HepG2 (cell line): ENCODE measurements around the gene VTN. TPM values are rescaled to one million over a fixed set of nuclear protein-coding genes. Genes with fewer than 3 reads are reported as not detected.

Experiments
- ATAC-seq: fragments of 200-7000 bp; cut with Tn5 transposase; 3 replicates; pipeline ENCODE4 v1.9.1; 2020; ENCODE audit warnings: mild to moderate bottlenecking, moderate library complexity
- BruUV-seq: library from RNA; stranded (reverse); fragments of 400-500 nt; replicated peaks from 2 replicates; lab custom pipeline; 2021; lab: Mats Ljungman, UMichigan
- CTCF ChIA-PET: fragments of 300-600 bp; formaldehyde crosslinking; extraction: SDS; loops from one replicate; lab custom pipeline; 2021; ENCODE audit warnings: low total read pairs, inconsistent platforms, low intra/inter-chr PET ratio; lab: Yijun Ruan, JAX
- POLR2A ChIA-PET: fragments of 350-600 bp; sonication (Branson Sonifier 250); formaldehyde crosslinking; loops from one replicate; lab custom pipeline; 2020; ENCODE audit warnings: antibody characterized with exemption, inconsistent platforms; lab: Yijun Ruan, JAX
- DNase-seq: peaks from one replicate; pipeline ENCODE4 v3.0.0-alpha.2; 2015; ENCODE audit warnings: low spot score
- FAIRE-seq: peaks from 3 replicates; lab custom pipeline; 2011; peaks lifted over from hg19 to GRCh38; lab: Jason Lieb, UNC
- H2AFZ ChIP-seq: one replicate; pipeline ENCODE4 v1.6.1; 2011; ENCODE audit warnings: low read length, inconsistent platforms
- H3K27ac ChIP-seq: fragments of 300-600 bp; 3 replicates; pipeline ENCODE4 v1.8.0; 2011; ENCODE audit warnings: mixed run types, mild to moderate bottlenecking, mixed read lengths, low read length, inconsistent platforms; ENCODE audit not compliant: insufficient read depth; ENCODE audit errors: extremely low read length
- H3K27me3 ChIP-seq, 2 experiments: fragments of 200-600 bp in 1 of 2; 2 replicates in 1 of 2; 3 replicates in 1 of 2; pipeline versions ENCODE4 v1.6.0 to v1.8.0; 2011; ENCODE audit warnings: low read length in 2 of 2, mild to moderate bottlenecking in 2 of 2, moderate library complexity in 2 of 2, inconsistent platforms in 1 of 2; ENCODE audit not compliant: insufficient read depth in 2 of 2, control insufficient read depth in 1 of 2
- H3K36me3 ChIP-seq, 2 experiments: fragments of 200-600 bp in 1 of 2; replicated peaks in 1 of 2; 2 replicates in 1 of 2; 3 replicates in 1 of 2; pipeline versions ENCODE4 v1.5.1 to v1.8.0; 2011; ENCODE audit warnings: low read length in 2 of 2, inconsistent platforms in 1 of 2; ENCODE audit not compliant: insufficient read depth in 2 of 2, control insufficient read depth in 1 of 2
- H3K4me1 ChIP-seq: 2 replicates; pipeline ENCODE4 v1.5.1; 2012; ENCODE audit warnings: low read length, inconsistent platforms; ENCODE audit not compliant: insufficient read depth
- H3K4me2 ChIP-seq: 2 replicates; pipeline ENCODE4 v1.6.0; 2011; ENCODE audit warnings: low read depth, low read length, inconsistent platforms
- H3K4me3 ChIP-seq, 3 experiments: fragments of 200-600 bp in 1 of 3; sonication (generic), shearing (Covaris generic) in 1 of 3; replicated peaks in 1 of 3; 2 replicates each; pipeline ENCODE4 v1.5.1; 2011 to 2016; ENCODE audit warnings: low read length in 3 of 3, inconsistent platforms in 2 of 3, low read depth in 2 of 3, mild to moderate bottlenecking in 2 of 3, control low read depth in 1 of 3, mixed read lengths in 1 of 3; ENCODE audit not compliant: insufficient read depth in 1 of 3
- H3K79me2 ChIP-seq: one replicate; pipeline ENCODE4 v1.6.1; 2011; ENCODE audit warnings: low read length, inconsistent platforms; ENCODE audit not compliant: insufficient read depth
- H3K9ac ChIP-seq: 2 replicates; pipeline ENCODE4 v1.6.0; 2011; ENCODE audit warnings: mild to moderate bottlenecking, low read depth, low read length, inconsistent platforms; ENCODE audit not compliant: insufficient read depth
- H3K9me3 ChIP-seq: 2 replicates; pipeline ENCODE4 v1.5.1; 2012; ENCODE audit warnings: mild to moderate bottlenecking, low read length
- H4K20me1 ChIP-seq: 2 replicates; pipeline ENCODE4 v1.6.0; 2011; ENCODE audit warnings: inconsistent platforms, mild to moderate bottlenecking, low read length, moderate library complexity; ENCODE audit not compliant: insufficient read depth
- ATF5 ChIP-seq: sonication (generic); formaldehyde crosslinking; IDR thresholded peaks from 2 replicates; pipeline ENCODE4 v1.4.0; 2020; ENCODE audit warnings: mild to moderate bottlenecking, low read depth, missing genetic modification reagents
- BATF2 ChIP-seq: sonication (generic); formaldehyde crosslinking; IDR thresholded peaks from 2 replicates; pipeline ENCODE4 v1.8.0; 2022; ENCODE audit warnings: mild to moderate bottlenecking, missing genetic modification reagents, moderate library complexity
- FOXK2 ChIP-seq: fragments of 450-650 bp; IDR thresholded peaks from 2 replicates; pipeline ENCODE4 v1.6.1; 2016
- FUBP1 ChIP-seq: sonication (generic); formaldehyde crosslinking; IDR thresholded peaks from 2 replicates; pipeline ENCODE4 v1.5.1; 2020; ENCODE audit warnings: missing genetic modification reagents, mild to moderate bottlenecking, borderline replicate concordance
- HMG20B ChIP-seq: conservative IDR thresholded peaks from 2 replicates; pipeline ENCODE4 v1.6.1; 2016; ENCODE audit warnings: missing genetic modification reagents, missing compliant biosample characterization
- IRX3 ChIP-seq: sonication (generic); formaldehyde crosslinking; IDR thresholded peaks from 2 replicates; pipeline ENCODE4 v1.8.1; 2023; ENCODE audit warnings: mild to moderate bottlenecking, low read depth, missing genetic modification reagents, borderline replicate concordance
- MIXL1 ChIP-seq: IDR thresholded peaks from 2 replicates; pipeline ENCODE4 v1.6.1; 2016
- NFKB2 ChIP-seq: sonication (generic); formaldehyde crosslinking; IDR thresholded peaks from 2 replicates; pipeline ENCODE4 v1.4.0; 2020; ENCODE audit warnings: missing genetic modification reagents, borderline replicate concordance
- NR1H2 ChIP-seq: sonication (generic); formaldehyde crosslinking; IDR thresholded peaks from 2 replicates; pipeline ENCODE4 v1.8.1; 2022; ENCODE audit warnings: low read depth, missing genetic modification reagents, borderline replicate concordance
- PBX3 ChIP-seq: sonication (generic); formaldehyde crosslinking; IDR thresholded peaks from 2 replicates; pipeline ENCODE4 v1.8.1; 2023; ENCODE audit warnings: missing genetic modification reagents, inconsistent platforms, borderline replicate concordance
- ZFP37 ChIP-seq: sonication (generic); formaldehyde crosslinking; IDR thresholded peaks from 2 replicates; pipeline ENCODE4 v1.4.0; 2020; ENCODE audit warnings: missing genetic modification reagents, borderline replicate concordance
- ZNF567 ChIP-seq: sonication (generic); formaldehyde crosslinking; IDR thresholded peaks from 2 replicates; pipeline ENCODE4 v1.8.1; 2023; ENCODE audit warnings: mild to moderate bottlenecking, missing genetic modification reagents, borderline replicate concordance
- ZNF569 ChIP-seq: sonication (generic); formaldehyde crosslinking; IDR thresholded peaks from 2 replicates; pipeline ENCODE4 v1.5.0; 2020; ENCODE audit warnings: mild to moderate bottlenecking, missing genetic modification reagents, moderate library complexity, borderline replicate concordance
- ZNF614 ChIP-seq: IDR thresholded peaks from 2 replicates; pipeline ENCODE4 v1.6.1; 2018; ENCODE audit warnings: missing biosample characterization, missing genetic modification reagents, inconsistent platforms, borderline replicate concordance
- ZNF740 ChIP-seq: sonication (generic); formaldehyde crosslinking; IDR thresholded peaks from 2 replicates; pipeline ENCODE4 v1.4.0; 2020; ENCODE audit warnings: missing genetic modification reagents
- ZNF747 ChIP-seq: sonication (generic); formaldehyde crosslinking; IDR thresholded peaks from 2 replicates; pipeline ENCODE4 v1.8.1; 2023; ENCODE audit warnings: missing genetic modification reagents, mild to moderate bottlenecking, borderline replicate concordance
- ZNF792 ChIP-seq: IDR thresholded peaks from 2 replicates; pipeline ENCODE4 v1.6.1; 2016
- WGBS: methylation state at CpG from one replicate; pipeline ENCODE4 v1.1.6; 2017; ENCODE audit warnings: low lambda C conversion rate; 5-methylcytosine and 5-hydroxymethylcytosine counted together
- in situ Hi-C: cut with HindIII; loops from 2 replicates; pipeline ENCODE4 v1.10.0; 2017; ENCODE audit warnings: low pct_unique_long_range_greater_than_20kb; ENCODE audit not compliant: extremely low pct_ligation_motif_present
- intact Hi-C: fragments of 100-400 bp; cut with micrococcal nuclease; formaldehyde crosslinking; loops from one replicate; pipeline ENCODE4 v1.10.0; 2022; ENCODE audit not compliant: unreplicated experiment
- polyA plus RNA-seq, 8 experiments: library from polyadenylated mRNA; depleted of rRNA in 3 of 8; stranded (reverse) in 7 of 8; unstranded in 1 of 8; fragments of >200 nt; fragmentation: Illumina TruSeq in 4 of 8; extraction: Trizol in 4 of 8; gene quantifications; 2 replicates each; pipeline versions ENCODE4 v1.2.1 to v1.2.3, GENCODE V29; 2011 to 2016; ENCODE audit warnings: low read depth in 4 of 8, missing spikeins in 1 of 8, mixed read lengths in 1 of 8; ENCODE audit not compliant: insufficient read depth in 1 of 8
- total RNA-seq, 5 experiments: library from RNA; depleted of rRNA; stranded (reverse); fragments of >200 nt; fragmentation: Illumina TruSeq; extraction: Trizol; gene quantifications; 2 replicates each; pipeline ENCODE4 v1.2.3, GENCODE V29; 2016; ENCODE audit warnings: low read depth in 1 of 5

The VTN gene
- total and polyA plus RNA-seq, 2 of the 13 experiments (the other 11 are each of a cell fraction or from before 2014, with no cell fraction given): 108 to 131 TPM

- H3K27ac ChIP-seq: no peak overlapping the region
- POLR2A ChIA-PET: interaction anchor here (1.0 kb wide), 1 partner anchor 16 kb away, joined by 4 read pairs; the partner anchor contains the start of gene POLDIP2
- no peaks in the 10 kb centered on the region for H3K36me3 ChIP-seq
- H3K9ac ChIP-seq: no peak overlapping the region
- H3K4me3 ChIP-seq: no peak overlapping the region
- H3K9me3 ChIP-seq: no peaks in the 10 kb centered on the region
- no peak for TF ChIP-seq MIXL1 (CRISPR knock-in tag)
- no peak for TF ChIP-seq ATF5 (CRISPR knock-in tag)
- TF ChIP-seq ZNF740: no peak
- TF ChIP-seq ZNF792 (CRISPR knock-in tag): no peak
- no peak for TF ChIP-seq PBX3 (CRISPR knock-in tag)
- no peak for TF ChIP-seq NR1H2 (CRISPR knock-in tag)
- TF ChIP-seq ZNF614 (CRISPR knock-in tag): no peak
- TF ChIP-seq ZFP37 (CRISPR knock-in tag): no peak
- no peak for TF ChIP-seq IRX3 (CRISPR knock-in tag)
- no peak for TF ChIP-seq BATF2 (CRISPR knock-in tag)
- TF ChIP-seq FUBP1 (CRISPR knock-in tag): no peak
- no peak for TF ChIP-seq ZNF569
- no peak for TF ChIP-seq ZNF567 (CRISPR knock-in tag)
- no peak for TF ChIP-seq ZNF747 (CRISPR knock-in tag)
- TF ChIP-seq FOXK2: no peak
- TF ChIP-seq HMG20B (CRISPR knock-in tag): no peak
- TF ChIP-seq NFKB2: no peak
- TF ChIP-seq, all 625 proteins: peak for 0
- Histone ChIP-seq H3K4me2 (no peak overlapping the region), H4K20me1 (no peaks in the 10 kb centered on the region), H3K79me2 (peaks cover 7% of the 10 kb centered on the region), H3K4me1 (peaks cover 34% of the 10 kb centered on the region), H3K27me3 (no peaks in the 10 kb centered on the region), H2AFZ (no peak overlapping the region)
- ATAC-seq: no peak
- in situ Hi-C loops: no loop called here
- no peak for FAIRE-seq
- intact Hi-C loops: no loop called here
- BruUV-seq: no TSS peak
- DNase-seq: no peak
- 90% methylated on average over 6 of the region's 6 CpGs for WGBS
- CTCF ChIA-PET: no interaction called here
These were observed 2.8 kb upstream of the VTN start for GRCh38 chr17:28372945-28373274.
